ENCODE measurements around the gene BCAN.
A peak's percentile ranks its signal among the peaks of the same experiment; 100 is the strongest.

BCAN gene

DNA sequence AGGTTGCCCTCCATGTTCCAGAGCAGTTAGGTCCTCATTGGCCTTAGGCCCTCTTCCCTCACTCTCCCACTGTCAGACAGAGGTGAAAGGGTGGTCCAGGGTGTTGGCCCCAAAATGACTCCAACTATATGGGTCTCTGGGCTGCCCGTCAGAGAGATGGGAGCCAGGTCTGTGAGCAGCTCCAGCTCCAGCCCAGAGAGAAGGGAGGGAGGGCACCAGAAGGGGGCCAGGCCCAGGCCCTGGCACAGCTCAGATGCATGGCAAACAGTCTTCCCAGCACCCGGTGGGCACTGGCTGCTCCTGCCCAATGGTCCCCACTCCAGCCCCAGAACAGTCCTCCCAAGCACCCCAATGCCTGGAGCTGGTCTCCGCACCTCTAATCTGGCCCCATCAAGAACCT is 2.2 kb downstream of the BCAN start:
- FAIRE-seq, result no peak

DNA sequence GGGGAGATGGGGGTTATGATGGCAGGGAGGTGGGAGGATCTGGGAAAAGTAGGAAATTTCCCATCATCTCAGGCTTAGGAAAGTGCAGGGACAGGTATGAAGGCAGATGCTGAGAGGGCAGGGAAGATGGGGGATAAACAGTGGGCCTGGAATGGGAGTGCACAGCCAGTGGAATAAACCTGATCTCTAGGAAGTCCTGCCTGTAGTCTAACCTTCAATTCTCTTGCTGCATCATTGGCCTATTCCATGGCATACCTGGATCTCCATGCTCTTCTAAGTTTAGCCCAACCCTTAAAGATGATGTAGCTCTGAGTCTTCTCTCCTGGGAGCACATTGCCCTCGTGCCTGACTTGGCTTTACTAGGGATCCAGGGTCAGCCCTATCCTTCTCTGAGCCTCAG is 2.7 kb downstream of the BCAN start:
- no peak for FAIRE-seq

DNA sequence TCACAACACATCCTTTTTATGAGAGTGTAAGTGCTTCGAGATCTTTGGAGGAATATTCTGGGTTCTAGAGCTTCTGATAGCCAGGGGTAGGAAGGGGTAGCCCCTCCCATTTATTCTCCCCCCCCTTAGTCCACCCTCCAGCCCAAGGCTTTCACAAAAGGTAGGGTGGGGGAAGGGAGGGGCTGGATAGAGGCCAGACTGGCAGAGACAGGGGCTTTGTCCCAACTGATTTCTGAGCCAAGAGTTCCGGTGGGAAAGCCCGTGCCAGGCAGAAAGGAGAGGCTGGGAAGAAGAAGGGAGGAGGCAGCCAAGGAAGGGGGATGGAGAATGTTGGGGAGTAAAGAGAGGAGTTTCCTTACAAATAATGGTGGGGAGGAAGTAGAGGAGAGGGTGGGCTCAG is 3.1 kb downstream of the BCAN start:
- no peak for FAIRE-seq

DNA sequence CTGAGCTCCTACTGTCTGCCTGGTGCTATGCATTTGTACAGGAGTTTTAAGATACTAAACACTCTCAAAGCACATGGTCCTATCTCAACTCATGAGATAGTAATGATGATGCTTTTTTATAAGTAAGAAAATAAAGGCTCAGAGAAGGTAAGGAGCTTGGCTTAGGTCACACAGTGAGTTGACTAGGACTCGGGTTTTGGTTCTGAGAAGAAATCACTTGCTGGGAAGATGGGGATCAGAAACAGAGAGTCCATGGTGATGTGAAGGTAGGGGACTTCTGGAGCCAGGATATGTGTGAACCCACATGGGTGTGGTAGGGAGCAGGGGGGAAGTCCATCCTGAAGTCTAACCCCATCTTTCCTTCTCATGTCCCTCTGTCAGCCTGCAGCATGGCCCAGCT is 3.7 kb downstream of the BCAN start:
- no peak for FAIRE-seq

DNA sequence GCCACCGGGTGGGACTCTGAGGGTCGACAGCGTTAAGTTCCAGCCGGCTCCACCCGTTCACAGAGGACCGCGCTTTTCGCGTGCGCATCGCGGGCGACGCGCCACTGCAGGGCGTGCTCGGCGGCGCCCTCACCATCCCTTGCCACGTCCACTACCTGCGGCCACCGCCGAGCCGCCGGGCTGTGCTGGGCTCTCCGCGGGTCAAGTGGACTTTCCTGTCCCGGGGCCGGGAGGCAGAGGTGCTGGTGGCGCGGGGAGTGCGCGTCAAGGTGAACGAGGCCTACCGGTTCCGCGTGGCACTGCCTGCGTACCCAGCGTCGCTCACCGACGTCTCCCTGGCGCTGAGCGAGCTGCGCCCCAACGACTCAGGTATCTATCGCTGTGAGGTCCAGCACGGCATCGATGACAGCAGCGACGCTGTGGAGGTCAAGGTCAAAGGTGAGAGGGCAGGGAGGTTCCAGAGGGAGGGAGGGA is 4.9 kb downstream of the BCAN start:
- no peak for FAIRE-seq

DNA sequence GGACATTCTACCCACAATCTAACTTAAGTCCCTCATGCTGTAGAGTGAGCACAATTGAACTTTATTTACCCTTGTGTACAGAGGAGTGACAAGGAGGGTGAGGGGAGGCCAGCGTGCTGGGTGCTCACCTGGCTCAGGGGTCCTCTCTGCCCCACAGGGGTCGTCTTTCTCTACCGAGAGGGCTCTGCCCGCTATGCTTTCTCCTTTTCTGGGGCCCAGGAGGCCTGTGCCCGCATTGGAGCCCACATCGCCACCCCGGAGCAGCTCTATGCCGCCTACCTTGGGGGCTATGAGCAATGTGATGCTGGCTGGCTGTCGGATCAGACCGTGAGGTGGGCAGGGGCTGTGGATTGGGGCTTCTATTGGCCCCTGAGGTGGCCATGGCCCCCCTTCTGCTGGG is 5.4 kb downstream of the BCAN start:
- no peak for FAIRE-seq

DNA sequence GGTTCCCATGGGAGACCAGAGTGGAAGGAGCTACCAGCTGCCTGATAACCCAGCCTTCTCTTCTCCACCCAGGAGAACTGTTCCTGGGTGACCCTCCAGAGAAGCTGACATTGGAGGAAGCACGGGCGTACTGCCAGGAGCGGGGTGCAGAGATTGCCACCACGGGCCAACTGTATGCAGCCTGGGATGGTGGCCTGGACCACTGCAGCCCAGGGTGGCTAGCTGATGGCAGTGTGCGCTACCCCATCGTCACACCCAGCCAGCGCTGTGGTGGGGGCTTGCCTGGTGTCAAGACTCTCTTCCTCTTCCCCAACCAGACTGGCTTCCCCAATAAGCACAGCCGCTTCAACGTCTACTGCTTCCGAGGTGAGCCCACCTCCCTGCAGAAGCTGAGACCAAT is 6.6 kb downstream of the BCAN start:
- no peak for FAIRE-seq

DNA sequence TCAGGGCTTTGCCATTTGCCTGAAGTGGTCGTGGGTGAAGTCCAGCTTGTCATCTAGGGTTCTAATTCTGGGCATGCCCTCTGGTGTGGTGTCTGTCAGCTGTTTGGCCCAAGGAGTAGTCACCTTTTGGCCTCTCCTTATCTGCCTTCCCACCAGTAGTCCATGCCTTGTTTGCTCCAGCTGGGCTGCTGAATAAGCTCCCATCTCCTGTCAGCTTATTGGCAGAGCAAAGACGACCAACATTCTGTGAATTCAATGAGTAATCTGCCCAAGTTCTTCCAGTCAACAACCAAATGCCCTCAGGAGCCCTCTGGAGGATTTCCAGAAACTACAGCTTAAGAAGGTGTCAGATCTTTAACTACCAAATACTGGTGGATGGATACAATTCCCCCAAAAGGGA is 7.0 kb downstream of the BCAN start:
- FAIRE-seq, result no peak

DNA sequence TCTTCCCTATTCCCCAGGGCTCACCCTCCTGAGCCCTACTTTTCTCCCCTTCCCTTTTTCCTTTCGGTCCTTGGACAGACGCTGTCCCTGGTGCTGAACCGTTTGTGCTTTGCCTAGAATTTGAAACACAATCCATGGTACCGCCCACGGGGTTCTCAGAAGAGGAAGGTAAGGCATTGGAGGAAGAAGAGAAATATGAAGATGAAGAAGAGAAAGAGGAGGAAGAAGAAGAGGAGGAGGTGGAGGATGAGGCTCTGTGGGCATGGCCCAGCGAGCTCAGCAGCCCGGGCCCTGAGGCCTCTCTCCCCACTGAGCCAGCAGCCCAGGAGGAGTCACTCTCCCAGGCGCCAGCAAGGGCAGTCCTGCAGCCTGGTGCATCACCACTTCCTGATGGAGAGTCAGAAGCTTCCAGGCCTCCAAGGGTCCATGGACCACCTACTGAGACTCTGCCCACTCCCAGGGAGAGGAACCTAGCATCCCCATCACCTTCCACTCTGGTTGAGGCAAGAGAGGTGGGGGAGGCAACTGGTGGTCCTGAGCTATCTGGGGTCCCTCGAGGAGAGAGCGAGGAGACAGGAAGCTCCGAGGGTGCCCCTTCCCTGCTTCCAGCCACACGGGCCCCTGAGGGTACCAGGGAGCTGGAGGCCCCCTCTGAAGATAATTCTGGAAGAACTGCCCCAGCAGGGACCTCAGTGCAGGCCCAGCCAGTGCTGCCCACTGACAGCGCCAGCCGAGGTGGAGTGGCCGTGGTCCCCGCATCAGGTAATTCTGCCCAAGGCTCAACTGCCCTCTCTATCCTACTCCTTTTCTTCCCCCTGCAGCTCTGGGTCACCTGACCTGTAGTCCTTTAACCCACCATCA is 10.4 kb downstream of the BCAN start:
- FAIRE-seq, result no peak

DNA sequence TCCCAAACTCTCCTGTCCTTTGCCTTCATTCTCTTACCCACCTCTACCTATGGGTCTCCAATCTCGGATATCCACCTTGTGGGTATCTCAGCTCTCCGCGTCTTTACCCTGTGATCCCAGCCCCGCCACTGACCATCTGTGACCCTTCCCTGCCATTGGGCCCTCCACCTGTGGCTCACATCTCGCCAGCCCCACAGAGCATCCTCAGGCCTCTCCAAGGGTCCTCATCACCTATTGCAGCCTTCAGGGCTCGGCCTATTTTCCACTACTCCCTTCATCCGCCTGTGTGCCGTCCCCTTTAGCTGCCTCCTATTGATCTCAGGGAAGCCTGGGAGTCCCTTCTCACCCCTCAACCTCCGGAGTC is 11.1 kb downstream of the BCAN start:
- no peak for FAIRE-seq

DNA sequence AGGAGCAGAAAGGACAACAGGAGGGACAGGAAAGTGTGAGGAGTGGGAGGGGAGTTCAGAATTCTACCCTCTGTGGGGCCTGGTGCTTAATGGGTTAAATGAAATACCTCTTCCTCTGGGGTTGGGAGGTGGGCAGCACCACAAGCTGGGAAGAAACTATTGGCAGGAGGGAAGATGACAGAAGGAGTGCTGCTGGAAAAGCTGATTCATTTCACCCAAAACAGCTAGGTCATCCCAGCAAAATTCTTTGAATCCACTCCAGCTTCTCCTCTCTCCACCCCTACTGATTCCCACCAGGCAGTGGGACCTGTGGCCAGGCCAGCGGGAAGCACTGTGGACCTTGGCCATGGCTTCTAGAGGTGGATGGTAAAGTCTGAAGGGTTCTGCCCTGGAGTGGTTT is 12.8 kb downstream of the BCAN start:
- no peak for FAIRE-seq

DNA sequence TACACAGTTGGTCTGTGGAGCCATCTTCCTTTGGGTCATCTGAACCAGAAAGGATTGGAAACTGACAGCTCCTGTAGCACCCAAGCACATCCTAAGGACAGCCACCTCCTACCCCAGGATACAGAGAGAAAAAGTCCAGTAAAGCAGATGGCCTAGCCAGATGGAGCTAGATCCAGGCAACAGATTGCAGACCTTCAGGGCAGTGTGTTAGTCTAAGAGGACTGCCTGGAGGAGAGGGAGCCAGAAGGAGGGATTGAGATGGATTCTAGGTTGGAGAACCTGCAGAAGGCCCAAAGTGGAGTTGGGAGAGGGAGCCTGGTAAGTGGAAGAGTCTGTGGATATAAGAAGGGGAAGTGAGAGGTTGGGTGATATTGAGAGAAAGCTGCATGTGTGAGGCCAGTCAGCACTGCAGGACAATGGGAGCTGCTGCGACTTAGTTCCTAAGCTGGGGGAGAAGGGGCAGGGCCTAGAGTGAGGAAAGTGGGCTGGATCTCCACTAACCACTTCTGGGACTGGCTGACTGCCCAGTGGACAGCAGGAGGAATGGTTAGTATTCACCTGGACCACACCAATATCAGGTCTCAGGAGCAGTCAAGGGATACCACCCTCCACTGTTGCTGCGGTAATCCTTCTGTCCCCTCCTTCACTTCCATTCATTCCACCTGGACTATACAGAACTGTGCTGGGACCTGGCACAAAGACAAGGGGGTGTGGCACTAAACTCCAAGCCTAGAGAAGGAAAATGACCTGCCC is 13.4 kb downstream of the BCAN start:
- FAIRE-seq, result no peak

DNA sequence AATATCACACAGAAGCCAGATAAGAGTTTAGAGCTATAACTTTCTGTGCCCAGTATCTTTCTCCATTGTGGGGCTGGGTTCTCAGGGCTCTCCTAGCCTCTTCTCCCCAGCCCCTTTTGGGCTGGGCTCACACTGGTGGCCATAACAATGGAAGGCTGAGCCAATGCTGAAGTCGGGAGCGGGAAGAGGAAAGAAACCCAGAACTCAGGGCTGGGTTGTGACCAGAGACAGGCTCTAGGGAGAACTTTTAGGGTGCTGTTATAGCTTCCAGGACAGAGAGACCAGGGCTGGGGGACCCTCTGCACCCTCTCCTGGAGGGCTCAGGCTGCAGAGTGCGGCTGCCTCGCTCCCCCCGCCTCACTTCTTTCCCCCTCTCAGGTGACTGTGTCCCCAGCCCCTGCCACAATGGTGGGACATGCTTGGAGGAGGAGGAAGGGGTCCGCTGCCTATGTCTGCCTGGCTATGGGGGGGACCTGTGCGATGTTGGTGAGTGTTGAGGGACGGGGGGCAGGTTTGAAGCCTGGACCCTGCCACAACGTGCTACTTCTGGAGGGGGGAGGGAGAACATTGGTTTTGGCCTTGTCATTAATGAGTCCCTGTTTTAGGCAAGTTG is 14.1 kb downstream of the BCAN start:
- no peak for FAIRE-seq

DNA sequence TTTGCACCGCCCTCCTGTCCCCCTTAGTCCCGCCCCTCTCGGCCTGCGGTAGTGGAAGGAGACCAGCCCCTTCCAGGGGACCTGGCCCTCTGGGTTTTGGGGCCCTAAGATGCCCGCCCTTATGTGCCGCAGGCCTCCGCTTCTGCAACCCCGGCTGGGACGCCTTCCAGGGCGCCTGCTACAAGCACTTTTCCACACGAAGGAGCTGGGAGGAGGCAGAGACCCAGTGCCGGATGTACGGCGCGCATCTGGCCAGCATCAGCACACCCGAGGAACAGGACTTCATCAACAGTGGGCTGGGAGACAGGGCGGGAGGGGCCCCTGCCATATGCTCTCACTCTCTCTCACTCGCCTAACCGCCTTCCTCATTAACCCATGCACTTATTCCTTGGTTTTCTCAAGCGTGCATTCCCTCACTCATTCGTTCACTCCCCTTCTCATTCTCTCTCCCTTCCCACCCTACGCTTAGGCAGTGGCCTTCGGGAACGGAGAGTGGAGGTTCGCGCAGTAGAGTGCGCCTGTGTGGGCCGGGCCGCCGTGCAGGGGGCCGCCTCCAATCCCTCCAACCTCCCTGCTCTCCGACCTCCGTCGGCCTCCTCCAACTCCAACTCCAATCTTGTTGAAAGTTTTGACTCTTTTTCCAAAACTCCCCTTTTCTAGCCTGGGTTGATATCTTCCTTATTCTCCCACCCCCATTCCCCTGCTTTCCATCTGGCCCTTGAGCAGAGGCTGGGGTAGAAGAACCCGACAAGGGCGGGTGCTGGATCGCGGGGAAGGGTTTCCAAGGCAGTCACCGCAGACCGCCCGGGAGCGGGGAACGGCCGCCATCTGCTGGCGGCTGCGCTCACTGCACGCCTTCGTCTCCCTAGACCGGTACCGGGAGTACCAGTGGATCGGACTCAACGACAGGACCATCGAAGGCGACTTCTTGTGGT is 15.2 kb downstream of the BCAN start:
- no peak for FAIRE-seq

DNA sequence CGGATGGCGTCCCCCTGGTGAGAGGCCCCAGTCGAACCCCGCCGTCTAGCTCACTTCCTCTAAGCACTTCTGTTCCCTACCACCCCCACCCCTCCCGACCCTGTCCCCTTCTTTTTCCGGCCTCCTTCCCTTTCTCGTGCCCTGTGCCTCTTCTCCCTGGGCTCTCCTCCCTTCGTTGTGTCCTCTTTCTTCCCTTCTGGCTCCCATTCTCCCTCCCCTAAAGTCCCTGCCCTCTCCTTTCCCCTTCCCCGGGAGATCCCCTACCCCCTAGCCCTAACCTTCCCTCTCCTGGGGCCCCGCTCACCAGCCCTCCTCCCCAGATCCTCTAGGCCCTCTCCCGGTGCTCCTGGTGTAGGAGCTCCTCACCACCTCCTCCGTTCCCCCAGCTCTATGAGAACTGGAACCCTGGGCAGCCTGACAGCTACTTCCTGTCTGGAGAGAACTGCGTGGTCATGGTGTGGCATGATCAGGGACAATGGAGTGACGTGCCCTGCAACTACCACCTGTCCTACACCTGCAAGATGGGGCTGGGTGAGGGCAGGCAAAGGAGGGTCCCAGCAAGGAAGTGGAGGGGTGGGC is 15.9 kb downstream of the BCAN start:
- no peak for FAIRE-seq

DNA sequence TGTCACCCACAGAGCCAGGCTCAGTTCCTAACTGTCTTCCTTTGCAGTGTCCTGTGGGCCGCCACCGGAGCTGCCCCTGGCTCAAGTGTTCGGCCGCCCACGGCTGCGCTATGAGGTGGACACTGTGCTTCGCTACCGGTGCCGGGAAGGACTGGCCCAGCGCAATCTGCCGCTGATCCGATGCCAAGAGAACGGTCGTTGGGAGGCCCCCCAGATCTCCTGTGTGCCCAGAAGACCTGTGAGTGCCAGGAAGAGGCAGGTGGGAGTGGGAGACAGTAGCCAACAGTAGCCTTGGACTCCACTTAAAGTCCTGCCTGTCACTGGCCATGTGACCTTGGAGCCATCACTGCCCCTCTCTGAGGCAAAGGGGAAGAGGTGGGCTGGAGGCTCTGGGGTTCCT is 16.6 kb downstream of the BCAN start:
- FAIRE-seq, result no peak

DNA sequence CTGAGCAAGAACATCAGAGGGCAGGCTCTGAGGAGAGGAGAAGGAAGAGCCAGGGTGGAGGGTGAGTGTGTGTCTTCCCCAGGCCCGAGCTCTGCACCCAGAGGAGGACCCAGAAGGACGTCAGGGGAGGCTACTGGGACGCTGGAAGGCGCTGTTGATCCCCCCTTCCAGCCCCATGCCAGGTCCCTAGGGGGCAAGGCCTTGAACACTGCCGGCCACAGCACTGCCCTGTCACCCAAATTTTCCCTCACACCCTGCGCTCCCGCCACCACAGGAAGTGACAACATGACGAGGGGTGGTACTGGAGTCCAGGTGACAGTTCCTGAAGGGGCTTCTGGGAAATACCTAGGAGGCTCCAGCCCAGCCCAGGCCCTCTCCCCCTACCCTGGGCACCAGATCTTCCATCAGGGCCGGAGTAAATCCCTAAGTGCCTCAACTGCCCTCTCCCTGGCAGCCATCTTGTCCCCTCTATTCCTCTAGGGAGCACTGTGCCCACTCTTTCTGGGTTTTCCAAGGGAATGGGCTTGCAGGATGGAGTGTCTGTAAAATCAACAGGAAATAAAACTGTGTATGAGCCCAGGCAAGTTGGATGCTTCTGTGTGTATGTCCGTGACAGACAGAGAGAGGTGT is 17.1 kb downstream of the BCAN start:
- FAIRE-seq, result no peak

DNA sequence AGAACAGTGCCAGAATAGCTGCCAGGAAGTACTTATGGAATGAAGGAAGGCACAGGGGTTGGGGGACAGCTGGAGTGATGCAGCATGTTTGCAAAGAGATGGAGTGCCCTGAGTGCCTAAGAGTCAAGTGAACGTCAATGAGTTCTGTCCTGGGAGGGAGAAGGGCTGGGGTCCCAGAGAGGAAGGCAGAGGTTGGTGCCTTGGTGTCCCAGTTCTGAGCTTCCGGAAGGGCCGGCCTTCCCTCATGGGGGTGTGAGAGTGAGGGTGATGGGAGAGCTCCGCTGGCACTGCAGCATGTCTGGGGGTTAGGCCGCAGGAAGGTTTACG is 17.7 kb downstream of the BCAN start:
- FAIRE-seq, result no peak

DNA sequence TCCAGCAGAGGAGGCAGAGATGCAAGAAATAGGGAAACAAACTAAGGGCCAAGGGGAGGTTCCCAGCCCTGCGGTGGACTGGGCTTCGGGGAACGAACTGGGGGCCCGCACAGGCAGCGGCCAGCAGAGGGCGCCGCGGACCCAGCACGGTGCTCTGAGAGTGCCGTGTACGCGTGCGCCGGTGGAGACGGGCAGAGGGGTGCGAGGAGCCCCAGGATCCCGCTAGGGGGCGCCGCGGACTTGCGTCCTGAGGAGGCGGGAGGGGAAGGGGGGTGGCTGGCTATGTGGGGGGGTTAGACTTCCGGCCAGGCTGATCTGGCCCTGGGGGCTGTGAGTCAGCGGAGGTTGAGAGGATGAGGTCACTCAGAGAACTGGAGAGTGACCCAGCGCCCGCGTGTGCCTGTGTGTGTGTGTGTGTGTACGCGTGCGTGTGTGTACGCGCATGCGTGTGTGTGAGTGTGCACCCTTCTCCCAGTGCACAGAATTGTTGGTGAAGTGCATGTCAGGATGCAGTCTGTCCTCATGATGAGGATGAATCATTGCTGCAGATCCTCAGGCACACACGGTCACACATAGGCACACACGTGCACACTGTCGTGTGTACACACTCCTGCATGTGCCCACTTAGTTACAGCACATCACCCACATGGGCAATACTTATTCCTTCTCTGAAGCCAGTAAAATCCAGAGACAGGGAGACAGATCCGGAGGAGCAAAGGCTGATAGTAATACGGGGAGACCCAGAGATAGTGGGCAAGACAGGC is 18.3 kb downstream of the BCAN start:
- FAIRE-seq, result peak; percentile 70

DNA sequence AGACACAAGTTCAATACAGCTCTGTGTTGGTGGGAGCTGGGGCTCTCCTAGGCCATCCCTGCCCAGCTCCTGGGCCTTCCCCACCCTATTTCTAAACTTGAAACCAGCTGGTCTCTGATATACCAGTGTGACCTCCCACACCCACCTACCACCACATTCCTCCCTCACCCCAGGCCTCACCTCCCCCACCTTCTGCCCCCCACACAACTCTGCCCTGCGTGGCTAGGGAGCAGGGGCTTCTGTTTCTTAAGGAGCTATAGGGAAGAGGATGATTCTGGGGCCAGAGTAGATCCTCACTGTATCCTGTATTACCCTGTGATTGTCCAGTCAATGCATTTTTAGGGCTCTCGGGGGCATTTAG is 18.8 kb downstream of the BCAN start:
- FAIRE-seq, result no peak

DNA sequence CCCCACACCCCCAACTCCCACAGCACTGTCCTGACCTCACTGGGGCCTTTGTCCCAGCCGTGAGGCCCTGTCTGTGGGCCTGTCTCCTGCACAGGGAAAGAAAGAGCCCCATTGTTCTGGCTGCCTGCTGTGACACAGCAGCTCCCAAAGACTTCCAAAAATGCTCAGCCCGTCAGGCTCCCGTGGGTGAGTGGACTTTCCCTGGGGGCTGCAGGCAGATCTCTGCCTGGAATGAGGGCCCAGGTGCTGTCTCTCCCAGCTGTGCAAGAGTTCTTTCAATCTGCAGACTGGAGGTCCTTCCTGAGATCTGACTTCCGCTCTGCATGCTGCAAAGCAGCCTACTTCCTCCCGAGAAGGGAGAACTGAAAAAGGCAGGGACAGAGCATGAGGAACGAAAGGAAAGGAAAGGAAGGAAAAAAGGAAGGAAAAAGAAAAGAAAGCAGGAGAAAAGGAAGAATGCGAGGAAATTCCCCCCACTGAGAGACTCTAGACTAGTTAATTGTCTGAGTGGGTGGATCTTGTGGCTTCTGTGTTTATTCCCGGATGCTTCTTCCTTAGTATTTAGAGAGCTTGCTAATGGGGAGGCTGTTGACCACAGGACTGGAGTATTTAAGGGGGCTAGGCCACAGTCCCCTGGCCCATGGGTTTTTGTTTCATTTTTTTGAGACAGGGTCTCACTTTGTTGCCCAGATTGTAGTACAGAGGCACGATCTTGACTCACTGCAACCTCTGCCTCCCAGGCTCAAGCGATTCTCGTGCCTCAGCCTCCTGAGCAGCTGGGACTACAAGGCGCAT is 20.3 kb downstream of the BCAN start:
- FAIRE-seq, result no peak
